ENCODE data around the gene EFCAB6. TPM values are rescaled to one million over a fixed set of nuclear protein-coding genes. Genes with fewer than 3 reads are reported as not detected.

Gene EFCAB6
- total and polyA plus RNA-seq, 2 donors (not counting 1 experiment from before 2014, with no cell fraction given) = 0.07 to 0.10 TPM

GRCh38 chr22:43526946-43527345 lies 285.2 kb downstream of the EFCAB6 start:
- Histone ChIP-seq H3K4me2 (replicated peaks; ENCODE audit: low read depth, low read length, poor library complexity, severe bottlenecking) (no peak overlapping the region), H2AFZ (ENCODE audit: insufficient read depth, low read depth, low read length, poor library complexity, severe bottlenecking) (no peak overlapping the region), H3K9me3 (ENCODE audit: control extremely low read depth in 1 of 3, control insufficient read depth in 2 of 3, insufficient read depth in 1 of 3, low read length in 2 of 3) (no peaks in the 10 kb centered on the region), H3K9ac (ENCODE audit: low read length) (no peak overlapping the region), H3K4me1 (ENCODE audit: control insufficient read depth in 2 of 2, insufficient read depth in 2 of 2, low read length in 2 of 2) (no peaks in the 10 kb centered on the region), H3K36me3 (replicated peaks in 1 of 2; ENCODE audit: control extremely low read depth in 1 of 2, control insufficient read depth in 1 of 2, extremely low read depth in 1 of 2, insufficient read depth in 2 of 2, low read length in 1 of 2) (no peaks in the 10 kb centered on the region), H3K27ac (ENCODE audit: low read length in 2 of 2) (no peak overlapping the region), H3K27me3 (replicated peaks in 1 of 4; ENCODE audit: control extremely low read depth in 1 of 4, control insufficient read depth in 3 of 4, insufficient read depth in 4 of 4, low read length in 3 of 4) (peaks cover 0 to 7% (median 0%) of the 10 kb centered on the region in 4 experiments), H4K20me1 (ENCODE audit: control insufficient read depth, insufficient read depth, low read length, poor library complexity, severe bottlenecking) (no peaks in the 10 kb centered on the region), H3K79me2 (ENCODE audit: control insufficient read depth, insufficient read depth, low read length) (no peaks in the 10 kb centered on the region), H3K4me3 (ENCODE audit: control extremely low read depth in 1 of 5, extremely low read depth in 1 of 5, insufficient read depth in 1 of 5, low read depth in 2 of 5, low read length in 4 of 5) (no peak overlapping the region)
- WGBS (ENCODE audit: insufficient coverage) = 91% methylated on average over 5 of the region's 5 CpGs
- no peak overlapping the region for H3K4me3 Mint-ChIP-seq
- ChIA-PET CTCF (interaction anchor here (1.0 kb wide), 1 partner anchor 23 kb away, joined by 3 read pairs; no protein-coding TSS in a partner anchor), POLR2A (no interaction called here)
- H3K4me1 Mint-ChIP-seq = no peaks in the 10 kb centered on the region
- no peak for ATAC-seq (ENCODE audit: low read depth)
- TF ChIP-seq EZH2 (IDR thresholded peaks at IDR 0.05; ENCODE audit: borderline replicate concordance, insufficient read depth, low read depth, low read length, poor library complexity, severe bottlenecking) (no peak), CTCF (IDR thresholded peaks at IDR 0.05) (no peak)
- DNase-seq = no peak
- peaks cover 18% of the 10 kb centered on the region for H3K27me3 Mint-ChIP-seq
- H3K27ac Mint-ChIP-seq = no peak overlapping the region
- intact Hi-C loops (cut with micrococcal nuclease) = no loop called here
- no peaks in the 10 kb centered on the region for H3K9me3 Mint-ChIP-seq (ENCODE audit: insufficient read depth)

- TF ChIP-seq EZH2 (IDR thresholded peaks at IDR 0.05; ENCODE audit: borderline replicate concordance, insufficient read depth, low read depth, low read length, poor library complexity, severe bottlenecking) (no peak), CTCF (IDR thresholded peaks at IDR 0.05) (no peak)
- H3K27me3 ChIP-seq (replicated peaks in 1 of 4; ENCODE audit: control extremely low read depth in 1 of 4, control insufficient read depth in 3 of 4, insufficient read depth in 4 of 4, low read length in 3 of 4) = peaks cover 0 to 7% (median 0%) of the 10 kb centered on the region in 4 experiments
- H3K4me3 ChIP-seq (ENCODE audit: control extremely low read depth in 1 of 5, extremely low read depth in 1 of 5, insufficient read depth in 1 of 5, low read depth in 2 of 5, low read length in 4 of 5) = no peak overlapping the region
- H3K4me1 Mint-ChIP-seq = no peaks in the 10 kb centered on the region
- H3K9ac ChIP-seq (ENCODE audit: low read length) = no peak overlapping the region
- no peak overlapping the region for H3K27ac Mint-ChIP-seq
- H3K4me3 Mint-ChIP-seq = no peak overlapping the region
- no peaks in the 10 kb centered on the region for H3K36me3 ChIP-seq (replicated peaks in 1 of 2; ENCODE audit: control extremely low read depth in 1 of 2, control insufficient read depth in 1 of 2, extremely low read depth in 1 of 2, insufficient read depth in 2 of 2, low read length in 1 of 2)
- no peak overlapping the region for H3K4me2 ChIP-seq (replicated peaks; ENCODE audit: low read depth, low read length, poor library complexity, severe bottlenecking)
- H3K9me3 Mint-ChIP-seq (ENCODE audit: insufficient read depth) = no peaks in the 10 kb centered on the region
- H3K9me3 ChIP-seq (ENCODE audit: control extremely low read depth in 1 of 3, control insufficient read depth in 2 of 3, insufficient read depth in 1 of 3, low read length in 2 of 3) = no peaks in the 10 kb centered on the region
- H4K20me1 ChIP-seq (ENCODE audit: control insufficient read depth, insufficient read depth, low read length, poor library complexity, severe bottlenecking) = no peaks in the 10 kb centered on the region
- WGBS (ENCODE audit: insufficient coverage) = 98% methylated on average over 7 of the region's 7 CpGs
- intact Hi-C loops (cut with micrococcal nuclease) = no loop called here
- DNase-seq (no peak), ATAC-seq (ENCODE audit: low read depth) (no peak)
- H3K4me1 ChIP-seq (ENCODE audit: control insufficient read depth in 2 of 2, insufficient read depth in 2 of 2, low read length in 2 of 2) = no peaks in the 10 kb centered on the region
- H3K27me3 Mint-ChIP-seq = peaks cover 15% of the 10 kb centered on the region
- H3K27ac ChIP-seq (ENCODE audit: low read length in 2 of 2) = no peak overlapping the region
- no peaks in the 10 kb centered on the region for H3K79me2 ChIP-seq (ENCODE audit: control insufficient read depth, insufficient read depth, low read length)
- no peak overlapping the region for H2AFZ ChIP-seq (ENCODE audit: insufficient read depth, low read depth, low read length, poor library complexity, severe bottlenecking)
- CTCF ChIA-PET = interaction anchor here (1.0 kb wide), 1 partner anchor 24 kb away, joined by 3 read pairs; no protein-coding TSS in a partner anchor
- POLR2A ChIA-PET = no interaction called here
These were observed 285.9 kb downstream of the EFCAB6 start for GRCh38 chr22:43526117-43526655.
